Activated CD4-positive, CD25-positive, alpha-beta regulatory T cell treated with anti-CD3 and anti-CD28 coated beads, Interleukin-2, amount 50 U/mL, for 16 hours (primary cell): ENCODE data around the gene SLC5A12.

Experiments
- DNase-seq: peaks from one replicate; pipeline ENCODE4 v3.0.0-alpha.2; 2020; ENCODE audit warnings: low read depth, low spot score

SLC5A12 gene

GRCh38 chr11:26721948-26722475 lies at the start of gene SLC5A12:
Gene SLC5A12 (minus strand): TSS chr11:26722060. CDS start chr11:26721714, 346 bp downstream.
- no peak for DNase-seq

- no peak for DNase-seq
These were observed 47.2 kb upstream of the SLC5A12 start for GRCh38 chr11:26769027-26769426.

DNA sequence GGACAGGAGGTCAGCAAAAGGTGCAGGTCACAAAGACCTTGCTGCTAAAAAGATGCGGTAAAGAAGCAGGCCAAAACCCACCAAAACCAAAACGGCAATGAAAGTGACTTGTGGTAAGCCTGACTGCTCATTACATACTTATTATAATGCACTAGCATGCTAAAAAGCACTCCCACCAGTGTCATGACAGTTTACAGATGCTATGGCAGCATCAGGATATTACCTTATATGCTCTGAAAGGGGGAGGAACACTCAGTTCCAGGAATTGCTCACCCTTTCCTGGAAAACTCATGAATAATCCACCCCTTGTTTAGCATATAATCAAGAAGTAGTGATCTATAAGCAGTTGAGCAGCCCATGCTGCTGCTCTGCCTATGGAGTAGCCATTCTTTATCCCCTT lies 45.2 kb upstream of the SLC5A12 start:
- DNase-seq: no peak

- no peak for DNase-seq
These were observed 43.5 kb upstream of the SLC5A12 start for GRCh38 chr11:26765323-26765722.

- DNase-seq: no peak
These were observed 43.0 kb upstream of the SLC5A12 start for GRCh38 chr11:26764825-26765224.

DNA sequence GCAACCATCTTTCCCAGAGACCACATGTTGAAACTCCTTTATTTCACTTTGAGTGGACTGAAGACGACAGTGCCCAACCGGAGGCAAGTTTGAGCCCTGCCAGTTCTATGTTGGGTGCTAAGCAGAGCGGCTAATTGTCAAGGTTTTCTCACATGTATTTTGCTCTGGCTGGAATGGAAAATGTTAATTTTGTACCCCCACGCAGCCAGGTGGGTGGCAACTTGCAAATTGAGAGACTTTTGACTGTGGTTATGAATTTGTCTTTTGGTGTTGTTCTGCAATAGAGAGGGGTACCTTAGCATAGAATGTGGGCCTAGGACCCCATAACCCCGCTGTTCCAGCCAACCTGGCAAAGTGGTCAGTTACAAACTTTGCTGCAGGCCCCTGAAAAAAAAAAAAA lies 42.5 kb upstream of the SLC5A12 start:
- DNase-seq: no peak

DNA sequence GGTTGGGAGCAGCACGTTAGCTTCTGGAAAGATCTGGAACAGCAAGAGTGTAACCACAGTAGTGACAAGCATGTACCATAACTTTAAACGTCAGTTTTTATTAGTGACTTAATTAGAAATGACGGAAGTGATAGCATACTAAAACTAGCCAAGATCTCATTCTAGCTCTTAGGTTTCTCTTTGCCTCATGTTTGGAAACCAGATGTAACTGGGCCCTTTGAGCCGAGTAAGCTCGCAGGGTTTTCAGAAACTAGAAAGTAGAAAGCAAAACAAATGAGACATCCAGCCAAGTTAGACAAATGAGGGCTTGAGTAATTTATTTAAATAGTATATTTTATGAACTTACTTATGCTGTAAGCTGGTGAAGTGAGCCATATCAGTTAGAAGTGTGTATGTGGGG lies 40.2 kb upstream of the SLC5A12 start:
- DNase-seq: no peak

GRCh38 chr11:26761361-26761809 lies 39.5 kb upstream of the SLC5A12 start:
- DNase-seq: no peak

GRCh38 chr11:26757995-26758394 lies 36.1 kb upstream of the SLC5A12 start:
- DNase-seq: no peak

- no peak for DNase-seq
These were observed 33.9 kb upstream of the SLC5A12 start for GRCh38 chr11:26755762-26756161.

DNA sequence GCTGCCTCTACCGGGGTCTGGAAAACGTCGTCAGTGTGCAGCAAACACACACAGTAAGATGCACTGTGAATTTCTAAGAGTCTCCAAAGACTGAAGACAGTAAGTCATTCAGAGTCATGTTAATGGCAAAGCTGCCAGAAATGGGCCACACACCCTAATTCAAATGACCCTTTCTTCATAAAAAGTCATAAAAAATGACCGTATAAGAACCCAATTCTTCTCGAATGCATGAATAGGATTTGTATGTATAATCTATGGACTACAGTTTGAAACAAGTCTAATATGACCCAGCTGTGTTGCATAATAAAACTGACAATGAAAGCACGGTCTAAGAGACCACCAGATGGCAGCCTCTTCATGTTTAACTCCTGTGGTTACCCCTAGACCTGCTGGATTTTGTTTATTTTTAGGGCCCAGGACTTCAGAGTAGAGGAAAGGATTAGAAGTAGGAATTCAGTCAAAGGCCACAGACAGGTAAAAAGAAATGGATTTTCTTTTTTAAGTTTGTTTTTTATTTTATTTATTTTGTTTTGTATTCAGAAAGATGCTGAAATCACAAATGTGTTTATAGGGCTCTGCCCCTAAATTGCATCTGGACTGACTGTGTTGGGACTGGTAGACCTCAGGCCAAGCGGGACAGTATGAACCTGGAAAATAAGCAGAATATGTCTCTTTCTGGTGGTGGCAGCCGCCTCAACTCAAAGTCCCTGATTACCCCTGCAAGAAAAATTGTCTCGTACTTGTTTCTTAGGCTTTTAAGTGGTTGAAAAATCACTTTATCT lies 32.1 kb upstream of the SLC5A12 start:
- no peak for DNase-seq

- no peak for DNase-seq
These were observed 28.1 kb upstream of the SLC5A12 start for GRCh38 chr11:26749927-26750326.

GRCh38 chr11:26743622-26744021 lies 21.8 kb upstream of the SLC5A12 start:
- DNase-seq: no peak

DNA sequence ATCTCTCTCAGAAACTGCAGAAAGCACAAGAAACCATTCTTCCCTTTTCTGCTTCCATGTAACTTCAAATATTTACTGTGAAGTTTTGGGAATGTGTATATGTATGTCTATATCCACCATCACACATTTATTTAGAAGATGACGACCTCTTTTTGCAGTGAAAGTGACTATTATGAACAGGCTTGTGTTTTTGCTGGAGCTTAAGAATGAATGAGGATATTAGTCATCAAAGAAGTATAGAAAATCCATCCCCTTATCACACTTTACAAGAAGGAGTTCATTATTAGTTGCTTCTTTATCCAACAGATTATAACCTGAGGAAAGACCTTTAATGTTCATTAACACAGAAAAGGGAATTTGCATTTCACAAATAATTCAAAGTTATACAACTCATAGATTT lies 21.1 kb upstream of the SLC5A12 start:
- no peak for DNase-seq

DNA sequence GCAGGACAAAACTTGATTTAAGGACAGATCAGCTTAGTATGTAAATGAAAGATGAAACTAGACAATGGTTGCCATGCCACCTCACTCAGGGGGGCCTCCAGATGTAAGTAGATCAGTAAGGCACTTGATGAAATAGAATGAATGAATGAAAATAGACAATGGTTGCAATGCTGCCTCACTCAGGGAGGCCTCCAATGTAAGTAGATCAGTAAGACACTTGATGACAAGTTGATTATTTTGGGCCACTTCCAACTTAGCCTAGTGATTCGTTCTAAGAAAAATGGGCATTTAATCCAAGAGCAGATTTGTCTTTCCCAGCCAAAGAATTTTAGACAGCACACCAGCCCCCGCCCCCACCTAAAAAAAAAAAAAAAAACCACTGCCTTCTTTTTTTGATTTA lies 19.2 kb upstream of the SLC5A12 start:
- no peak for DNase-seq

GRCh38 chr11:26739366-26740073 lies 17.7 kb upstream of the SLC5A12 start:
- DNase-seq: no peak

- DNase-seq: no peak
These were observed 12.8 kb upstream of the SLC5A12 start for GRCh38 chr11:26734691-26735090.

DNA sequence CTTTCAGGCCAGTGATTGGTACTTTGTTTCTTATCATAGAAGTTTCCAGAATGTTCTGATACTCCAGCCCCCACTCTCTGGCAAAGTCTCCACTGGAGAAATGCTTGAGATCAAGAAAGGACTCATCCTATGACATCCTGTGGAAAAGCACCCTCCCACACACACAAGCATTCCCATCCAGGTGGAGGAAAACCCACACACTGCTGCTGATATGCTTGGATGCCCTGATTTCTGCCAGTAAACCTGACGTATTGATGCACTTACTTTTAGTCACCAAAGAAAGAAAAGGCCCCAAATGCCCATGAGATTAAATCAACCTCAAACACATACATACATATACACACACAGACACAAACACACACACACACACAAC lies 9.2 kb upstream of the SLC5A12 start:
- no peak for DNase-seq

- no peak for DNase-seq
These were observed 8.7 kb upstream of the SLC5A12 start for GRCh38 chr11:26730414-26731083.

DNA sequence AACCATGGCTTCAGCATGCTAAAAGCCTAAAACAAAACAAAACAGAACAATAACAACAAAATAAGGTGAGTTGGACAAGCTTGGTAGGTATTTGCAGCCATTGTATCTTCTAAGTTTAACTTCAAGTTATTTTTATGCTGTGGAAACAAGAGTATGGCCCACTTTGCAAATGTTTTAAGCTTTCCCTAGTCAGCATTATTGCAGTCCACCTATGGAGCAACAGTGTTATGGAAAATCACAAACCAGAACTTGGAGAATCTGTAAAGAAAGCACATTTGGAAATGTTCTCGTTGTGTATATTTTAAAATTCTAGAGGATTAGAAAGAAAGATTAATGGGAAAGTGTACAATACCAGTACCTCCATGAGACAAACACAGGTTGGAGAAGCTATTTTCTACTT lies 7.4 kb upstream of the SLC5A12 start:
- no peak for DNase-seq

- DNase-seq: no peak
These were observed 5.1 kb upstream of the SLC5A12 start for GRCh38 chr11:26726960-26727359.

DNA sequence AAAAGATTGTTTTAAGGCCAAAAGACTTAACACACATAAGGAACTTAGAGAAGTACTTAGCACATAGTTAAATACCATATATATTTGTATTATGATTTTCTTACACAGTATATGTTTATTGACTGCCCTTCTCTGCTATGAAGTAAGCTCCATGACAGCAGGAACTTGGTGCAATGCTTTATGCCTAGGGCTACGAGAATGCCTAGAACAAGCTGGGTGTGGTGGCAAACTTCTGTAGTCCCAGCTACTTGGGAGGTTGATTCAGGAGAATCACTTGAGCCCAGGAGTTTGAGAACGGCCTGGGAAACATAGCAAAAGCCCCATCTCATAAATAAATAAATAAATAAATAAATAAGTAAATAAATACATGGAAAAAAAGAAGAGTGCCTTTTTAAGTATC lies 1.9 kb downstream of the SLC5A12 start:
- DNase-seq: no peak
